WTC11 (cell line): ENCODE measurements around the gene HMCN1. TPM values are rescaled to one million over a fixed set of nuclear protein-coding genes. Genes with fewer than 3 reads are reported as not detected.

Experiments used
- ATAC-seq: fragments of 200-7000 bp; cut with Tn5 transposase; 2 replicates; pipeline ENCODE4 v1.10.0; 2021; ENCODE audit warnings: mild to moderate bottlenecking, moderate library complexity
- CTCF ChIA-PET: fragments of 300-600 bp; sonication (Branson Sonifier 250); formaldehyde crosslinking; loops from one replicate; lab custom pipeline; 2021; ENCODE audit warnings: antibody characterized with exemption; lab: Charles Lee
- POLR2A ChIA-PET: fragments of 350-600 bp; sonication (Branson Sonifier 250); formaldehyde crosslinking; loops from one replicate; lab custom pipeline; 2021; ENCODE audit warnings: antibody characterized with exemption; lab: Charles Lee
- DNase-seq: peaks from one replicate; pipeline ENCODE4 v3.0.0; 2021; ENCODE audit warnings: low spot score
- H3K27ac Mint-ChIP-seq: 2 replicates; pipeline ENCODE4 v1.8.0; 2021; ENCODE audit warnings: mixed read lengths
- H3K27me3 Mint-ChIP-seq: 2 replicates; pipeline ENCODE4 v1.8.0; 2021; ENCODE audit warnings: low read depth, mild to moderate bottlenecking, moderate library complexity, mixed read lengths
- H3K36me3 Mint-ChIP-seq: 2 replicates; pipeline ENCODE4 v1.8.0; 2021; ENCODE audit warnings: mixed read lengths
- H3K4me1 Mint-ChIP-seq: 2 replicates; pipeline ENCODE4 v1.8.0; 2022; ENCODE audit warnings: mixed read lengths
- H3K4me3 Mint-ChIP-seq: 2 replicates; pipeline ENCODE4 v1.8.0; 2021; ENCODE audit warnings: mild to moderate bottlenecking, moderate library complexity, mixed read lengths
- H3K9me3 Mint-ChIP-seq: 2 replicates; pipeline ENCODE4 v1.8.0; 2021; ENCODE audit warnings: mixed read lengths
- CDX4 ChIP-seq: fragments of 250-450 bp; sonication (Bioruptor Pico); IDR thresholded peaks from 2 replicates; pipeline ENCODE4 v1.9.0; 2021; ENCODE audit warnings: moderate library complexity, mild to moderate bottlenecking, inconsistent platforms, borderline replicate concordance
- E2F5 ChIP-seq: sonication (generic); formaldehyde crosslinking; IDR thresholded peaks from 2 replicates; pipeline ENCODE4 v1.8.1; 2022; ENCODE audit warnings: mild to moderate bottlenecking, moderate library complexity, missing genetic modification reagents
- FOXP4 ChIP-seq: sonication (generic); formaldehyde crosslinking; IDR thresholded peaks from 2 replicates; pipeline ENCODE4 v1.8.0; 2022; ENCODE audit warnings: mild to moderate bottlenecking, missing genetic modification reagents
- GTF2I ChIP-seq: fragments of 250-450 bp; sonication (Bioruptor Pico); conservative IDR thresholded peaks from 2 replicates; pipeline ENCODE4 v1.4.0; 2021; ENCODE audit warnings: mild to moderate bottlenecking
- KAT7 ChIP-seq: sonication (generic); formaldehyde crosslinking; IDR thresholded peaks from 2 replicates; pipeline ENCODE4 v1.8.1; 2023; ENCODE audit warnings: missing genetic modification reagents, mild to moderate bottlenecking, borderline replicate concordance
- MLX ChIP-seq: sonication (generic); formaldehyde crosslinking; IDR thresholded peaks from 2 replicates; pipeline ENCODE4 v1.8.1; 2023; ENCODE audit warnings: mild to moderate bottlenecking, missing genetic modification reagents, moderate library complexity
- NR2C2 ChIP-seq: sonication (generic); formaldehyde crosslinking; IDR thresholded peaks from 2 replicates; pipeline ENCODE4 v1.8.0; 2022; ENCODE audit warnings: mild to moderate bottlenecking, missing genetic modification reagents
- PRDM15 ChIP-seq: sonication (generic); formaldehyde crosslinking; IDR thresholded peaks from 2 replicates; pipeline ENCODE4 v1.8.0; 2022; ENCODE audit warnings: missing genetic modification reagents
- SP1 ChIP-seq: sonication (generic); formaldehyde crosslinking; conservative IDR thresholded peaks from 2 replicates; pipeline ENCODE4 v1.8.1; 2022; ENCODE audit warnings: missing genetic modification reagents
- TCF7 ChIP-seq: sonication (generic); formaldehyde crosslinking; IDR thresholded peaks from 2 replicates; pipeline ENCODE4 v1.8.0; 2022; ENCODE audit warnings: mild to moderate bottlenecking, low read depth, missing genetic modification reagents, moderate library complexity
- USF2 ChIP-seq: sonication (generic); formaldehyde crosslinking; IDR thresholded peaks from 2 replicates; pipeline ENCODE4 v1.8.1; 2023; ENCODE audit warnings: mild to moderate bottlenecking, missing genetic modification reagents, moderate library complexity
- ZMAT4 ChIP-seq: fragments of 250-450 bp; sonication (Bioruptor Pico); IDR thresholded peaks from 2 replicates; pipeline ENCODE4 v1.9.0; 2021; ENCODE audit warnings: mild to moderate bottlenecking
- ZNF138 ChIP-seq: sonication (generic); formaldehyde crosslinking; conservative IDR thresholded peaks from 2 replicates; pipeline ENCODE4 v1.8.1; 2022; ENCODE audit warnings: mild to moderate bottlenecking, moderate library complexity, missing genetic modification reagents
- ZNF219 ChIP-seq: sonication (generic); formaldehyde crosslinking; IDR thresholded peaks from 2 replicates; pipeline ENCODE4 v1.8.0; 2023; ENCODE audit warnings: missing genetic modification reagents, mild to moderate bottlenecking, borderline replicate concordance
- ZNF317 ChIP-seq: sonication (generic); formaldehyde crosslinking; IDR thresholded peaks from 2 replicates; pipeline ENCODE4 v1.8.1; 2023; ENCODE audit warnings: low read depth, mild to moderate bottlenecking, moderate library complexity, missing genetic modification reagents, borderline replicate concordance
- ZNF423 ChIP-seq: fragments of 250-450 bp; sonication (Bioruptor Pico); IDR thresholded peaks from 2 replicates; pipeline ENCODE4 v2.1.2; 2022; ENCODE audit warnings: mild to moderate bottlenecking, moderate library complexity
- ZNF425 ChIP-seq: fragments of 250-450 bp; sonication (Bioruptor Pico); conservative IDR thresholded peaks from 2 replicates; pipeline ENCODE4 v1.9.0; 2021; ENCODE audit warnings: mild to moderate bottlenecking
- ZSCAN18 ChIP-seq: fragments of 250-450 bp; sonication (Bioruptor Pico); IDR thresholded peaks from 2 replicates; pipeline ENCODE4 v2.1.2; 2022; ENCODE audit warnings: mild to moderate bottlenecking, moderate library complexity
- total RNA-seq: library from RNA; stranded (reverse); gene quantifications from 3 replicates; pipeline ENCODE4 v1.2.3, GENCODE V29; 2021

The HMCN1 gene
- total RNA-seq, 1 experiment from 2014 or later: 5.6 TPM

- TF ChIP-seq ZMAT4 (CRISPR knock-in tag): no peak
- no peak for TF ChIP-seq ZNF423 (CRISPR knock-in tag)
- TF ChIP-seq NR2C2 (CRISPR knock-in tag): no peak
- no peak for TF ChIP-seq SP1 (CRISPR knock-in tag)
- TF ChIP-seq FOXP4: no peak
- no peak for TF ChIP-seq E2F5 (CRISPR knock-in tag)
- no peak for TF ChIP-seq KAT7 (CRISPR knock-in tag)
- no peak for TF ChIP-seq ZNF138 (CRISPR knock-in tag)
These were observed 33.4 kb downstream of the HMCN1 start (continued) for GRCh38 chr1:185767508-185768120.

- ATAC-seq (no peak), DNase-seq (no peak)
- Mint-ChIP-seq H3K27me3 (no peaks in the 10 kb centered on the region), H3K27ac (no peak overlapping the region), H3K36me3 (no peaks in the 10 kb centered on the region), H3K4me3 (no peak overlapping the region), H3K4me1 (peaks cover 25% of the 10 kb centered on the region), H3K9me3 (peaks cover 8% of the 10 kb centered on the region)
- CTCF ChIA-PET: no interaction called here
- POLR2A ChIA-PET: no interaction called here
- TF ChIP-seq ZNF425 (CRISPR knock-in tag) (no peak), TCF7 (CRISPR knock-in tag) (no peak), ZNF219 (no peak), ZSCAN18 (CRISPR knock-in tag) (no peak), MLX (CRISPR knock-in tag) (no peak), CDX4 (CRISPR knock-in tag) (no peak), FOXP4 (no peak), GTF2I (CRISPR knock-in tag) (no peak), USF2 (CRISPR knock-in tag) (no peak), PRDM15 (no peak), ZNF317 (no peak)
These were observed 34.2 kb downstream of the HMCN1 start for GRCh38 chr1:185768371-185768770.
